Stimulated activated CD4-positive, alpha-beta T cell treated with anti-CD3 and anti-CD28 coated beads, TNF-alpha, amount 100 ng/mL, for 4 hours (primary cell): ENCODE measurements around the gene MAPKAP1.
"Not testable (repeated sequence)": the region's sequence is repeated elsewhere in the genome, so short reads cannot be mapped to it uniquely, and the experiment has no call there.

Experiments used
- DNase-seq, 3 experiments: peaks; one replicate each; pipeline ENCODE4 v3.0.0-alpha.2; 2020; ENCODE audit warnings: low read depth in 3 of 3

MAPKAP1 gene

GRCh38 chr9:125603478-125604021, 103.5 kb downstream of the MAPKAP1 start:
- no peak for DNase-seq

GRCh38 chr9:125601961-125602360, 105.0 kb downstream of the MAPKAP1 start:
- no peak for DNase-seq

DNA sequence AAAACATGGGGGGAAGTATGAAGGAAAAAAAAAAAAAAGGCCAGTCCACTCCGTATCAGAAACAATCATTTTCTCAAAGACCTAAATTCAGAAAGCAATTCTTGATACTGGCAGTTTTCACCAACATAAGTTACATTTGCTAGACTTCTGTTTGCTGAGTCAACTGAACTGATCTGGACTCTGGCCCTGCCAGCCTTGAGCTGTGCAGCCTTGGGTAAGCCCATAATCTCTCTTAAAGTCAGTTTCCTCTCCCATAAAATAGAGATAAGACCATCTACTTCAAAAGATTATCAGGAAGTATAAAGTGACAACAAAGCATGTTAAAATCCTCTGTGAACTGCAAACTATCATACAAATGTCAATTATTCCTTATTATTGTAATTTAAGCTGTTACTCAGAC, 106.8 kb downstream of the MAPKAP1 start:
- DNase-seq = no peak

DNA sequence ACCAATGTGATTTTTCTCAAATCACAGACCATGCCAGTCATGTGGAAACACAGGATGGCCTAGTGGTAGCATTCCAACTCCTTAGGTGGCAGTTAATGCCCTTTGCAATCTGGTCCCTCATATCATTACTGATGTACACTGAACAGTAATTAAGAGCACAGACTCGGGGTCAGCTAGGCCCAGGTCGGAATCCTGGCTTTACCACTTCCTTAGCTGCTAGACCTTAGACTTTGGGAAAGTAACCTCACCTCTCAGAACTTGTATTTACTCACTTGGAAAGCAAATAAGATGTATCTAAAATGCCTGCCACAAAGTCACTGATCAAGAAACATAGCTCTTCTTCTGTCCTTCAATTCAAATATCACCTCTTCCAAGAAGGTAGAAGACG, 112.8 kb downstream of the MAPKAP1 start:
- DNase-seq = no peak

- DNase-seq = no peak
Measured at GRCh38 chr9:125593581-125594222, 113.3 kb downstream of the MAPKAP1 start.

GRCh38 chr9:125591888-125592287, 115.1 kb downstream of the MAPKAP1 start:
- no peak for DNase-seq

GRCh38 chr9:125591245-125591644, 115.8 kb downstream of the MAPKAP1 start:
- no peak for DNase-seq

- DNase-seq = no peak
Measured at GRCh38 chr9:125589287-125589686, 117.7 kb downstream of the MAPKAP1 start.

DNA sequence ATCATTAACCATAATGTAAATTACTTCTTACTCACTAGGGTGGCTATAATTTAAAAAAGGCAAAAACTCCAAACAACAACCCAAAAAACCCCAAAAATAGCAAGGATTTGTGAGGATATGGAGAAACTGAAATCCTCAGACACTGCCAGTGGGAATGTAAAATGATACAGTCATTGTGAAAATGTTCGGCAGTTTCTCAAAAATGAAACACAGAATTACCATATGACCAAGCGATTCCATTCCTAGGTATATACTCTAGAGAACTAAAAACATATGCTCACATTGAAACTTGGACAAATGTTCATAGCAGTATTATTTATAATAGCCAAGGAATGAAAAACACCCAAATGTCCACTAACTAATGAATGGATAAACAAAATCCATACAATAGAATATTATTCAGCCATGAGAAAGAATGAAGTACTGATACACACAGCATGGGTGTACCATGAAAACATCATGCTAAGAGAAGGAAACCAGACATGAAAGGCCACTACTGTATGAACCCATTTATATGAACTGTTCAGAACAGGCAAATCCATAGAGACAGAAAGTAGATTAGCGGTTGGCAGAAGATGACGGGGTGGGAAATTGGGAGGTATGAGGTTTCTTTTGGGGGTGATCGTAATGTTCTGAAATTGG, 119.1 kb downstream of the MAPKAP1 start:
- no peak for DNase-seq

DNA sequence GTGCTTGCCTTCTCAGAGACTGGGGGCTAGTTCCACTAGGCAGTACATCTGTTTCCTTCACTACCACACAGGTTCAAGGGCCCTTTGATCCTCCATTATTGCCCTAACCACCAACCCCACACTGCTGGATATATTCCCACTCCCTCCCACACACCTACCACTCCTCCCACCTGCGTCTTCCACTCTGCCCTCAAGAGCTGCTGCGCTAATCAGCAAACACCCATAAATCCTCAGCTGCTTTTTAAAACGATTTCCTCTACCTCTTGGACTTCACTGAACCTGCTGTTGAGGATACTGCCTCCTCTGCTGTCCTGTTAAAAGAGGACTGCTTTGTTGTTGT, 120.9 kb downstream of the MAPKAP1 start:
- no peak for DNase-seq

- DNase-seq = no peak
Measured at GRCh38 chr9:125585503-125586171, 121.4 kb downstream of the MAPKAP1 start.

GRCh38 chr9:125580701-125581286, 126.2 kb downstream of the MAPKAP1 start:
- no peak for DNase-seq

DNA sequence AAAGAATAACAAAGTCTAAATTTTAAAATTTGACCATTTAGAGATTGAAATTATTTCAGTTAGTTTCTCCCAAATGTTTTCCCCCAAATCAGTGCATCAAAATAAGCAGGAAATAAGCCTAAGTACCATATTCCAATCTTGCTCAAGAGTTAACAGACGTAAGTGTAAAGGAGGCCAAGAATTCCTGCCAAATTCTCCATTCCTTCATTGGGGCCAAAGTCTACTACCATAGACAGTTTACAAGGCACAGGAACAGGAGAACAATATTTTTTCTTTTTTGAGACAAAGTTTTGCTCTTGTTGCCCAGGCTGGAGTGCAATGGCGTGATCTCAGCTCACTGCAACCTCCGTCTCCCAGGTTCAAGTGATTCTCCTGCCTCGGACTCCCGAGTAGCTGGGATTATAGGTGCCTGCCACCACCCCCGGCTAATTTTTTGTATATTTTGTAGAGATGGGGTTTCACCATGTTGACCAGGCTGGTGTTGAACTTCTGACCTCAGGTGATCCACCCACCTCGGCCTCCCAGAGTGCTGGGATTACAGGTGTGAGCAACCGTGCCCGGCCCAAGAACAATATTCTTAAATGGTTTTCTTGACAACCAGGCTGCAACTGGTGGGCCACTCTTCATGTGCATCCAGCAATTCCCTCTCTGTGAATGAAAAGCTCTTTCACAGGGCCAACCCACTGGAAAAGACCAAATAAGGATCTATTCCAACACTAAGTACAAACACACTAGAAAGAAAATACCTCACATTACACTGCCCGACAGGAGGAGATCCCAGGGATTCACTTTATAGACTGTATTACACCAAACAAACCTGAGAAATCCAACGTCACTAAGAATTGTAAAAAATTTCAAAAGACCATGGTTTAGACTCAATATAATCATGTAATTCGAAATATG, 127.7 kb downstream of the MAPKAP1 start:
- no peak for DNase-seq

DNA sequence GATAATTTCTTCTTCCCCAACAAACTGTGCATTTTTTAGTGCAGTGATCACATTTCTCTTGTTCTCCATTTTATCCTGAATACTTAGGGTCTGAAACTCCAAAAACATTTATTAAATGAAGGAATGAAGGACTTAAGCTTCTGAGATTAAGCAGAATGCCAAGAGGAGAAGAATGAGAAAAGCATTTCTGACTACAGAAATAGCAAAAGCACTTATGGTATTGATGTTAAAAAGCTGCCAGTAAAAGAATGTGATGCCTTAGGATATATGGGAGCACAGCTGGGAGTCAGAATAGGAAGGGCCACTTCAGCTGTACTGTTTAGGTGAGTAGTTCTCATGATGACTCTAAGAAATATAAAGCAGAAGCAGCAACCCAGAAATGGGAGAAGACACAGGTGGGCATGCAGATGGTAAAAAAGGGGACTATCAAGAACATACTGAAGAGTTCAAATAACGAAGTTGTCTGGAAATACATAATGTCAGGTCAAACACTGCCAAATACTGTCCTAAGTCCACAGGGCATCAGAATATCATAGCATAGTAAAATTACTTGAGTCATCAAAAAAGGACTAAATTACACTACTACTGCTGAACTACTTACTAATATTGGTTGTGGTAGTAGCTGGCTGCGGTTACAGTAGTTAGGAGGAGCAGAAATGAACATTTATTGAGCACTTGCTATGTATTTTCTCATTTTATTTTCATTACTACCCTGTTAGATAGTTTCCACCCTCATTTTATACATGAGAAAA, 132.7 kb downstream of the MAPKAP1 start:
- DNase-seq = no peak

- DNase-seq = not testable (repeated sequence)
Measured at GRCh38 chr9:125572461-125572860, 134.5 kb downstream of the MAPKAP1 start.

DNA sequence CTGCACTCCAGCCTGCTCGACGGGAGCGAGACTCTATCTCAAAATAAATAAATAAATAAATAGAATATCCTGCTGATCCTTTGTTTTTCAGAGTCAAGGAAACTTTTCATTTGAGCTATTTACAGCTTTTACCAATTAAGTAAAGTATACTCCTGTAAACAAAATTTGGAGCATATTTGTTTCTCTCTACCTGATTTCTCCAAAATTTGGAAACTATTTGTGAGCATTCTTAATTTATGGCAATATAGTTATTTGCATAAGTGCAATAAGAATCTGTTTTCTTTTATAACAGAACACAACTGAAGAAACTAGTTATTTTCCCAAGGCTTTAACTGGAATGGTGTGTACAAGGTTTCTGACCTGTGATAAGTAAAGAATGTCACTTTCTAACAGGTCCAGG, 135.2 kb downstream of the MAPKAP1 start:
- DNase-seq = not testable (repeated sequence)

DNA sequence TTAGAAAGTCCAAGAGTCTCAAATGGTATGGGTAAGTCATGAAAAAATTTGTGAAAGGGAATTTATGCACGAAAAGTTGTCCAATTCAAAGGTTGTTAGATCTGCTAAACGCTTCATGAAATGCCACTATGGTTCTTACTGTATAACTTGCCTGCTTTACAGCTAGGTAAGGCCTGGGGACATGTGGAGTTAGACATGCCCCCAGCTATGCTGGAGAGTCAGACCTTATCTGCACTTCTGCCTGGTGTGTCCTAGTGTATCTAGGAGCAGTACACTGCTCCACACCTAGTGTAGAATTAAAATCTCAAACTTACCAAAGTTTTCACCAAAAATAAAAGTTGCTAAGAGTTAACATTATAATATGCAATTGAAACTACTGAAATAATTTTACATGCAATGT, 136.8 kb downstream of the MAPKAP1 start:
- DNase-seq = no peak

GRCh38 chr9:125568621-125569020, 138.4 kb downstream of the MAPKAP1 start:
- DNase-seq = no peak

DNA sequence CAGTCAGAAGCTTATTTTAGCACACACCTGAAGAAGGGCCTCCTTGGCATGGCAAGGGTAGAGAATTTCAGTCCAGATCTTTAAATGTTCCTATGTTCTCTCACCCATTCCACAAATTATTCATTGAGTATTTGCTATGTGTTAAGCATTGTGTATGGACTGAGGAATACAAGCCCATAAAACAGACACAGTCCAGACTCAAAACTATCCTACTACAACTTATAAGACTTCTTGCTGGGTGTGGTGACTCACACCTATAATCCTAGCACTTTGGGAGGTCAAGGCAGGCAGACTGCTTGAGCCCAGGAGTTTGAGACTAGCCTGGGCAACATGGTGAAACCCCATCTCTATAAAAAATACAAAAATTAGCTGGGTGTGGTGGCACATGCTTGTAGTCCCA, 141.0 kb downstream of the MAPKAP1 start:
- DNase-seq = not testable (repeated sequence)

DNA sequence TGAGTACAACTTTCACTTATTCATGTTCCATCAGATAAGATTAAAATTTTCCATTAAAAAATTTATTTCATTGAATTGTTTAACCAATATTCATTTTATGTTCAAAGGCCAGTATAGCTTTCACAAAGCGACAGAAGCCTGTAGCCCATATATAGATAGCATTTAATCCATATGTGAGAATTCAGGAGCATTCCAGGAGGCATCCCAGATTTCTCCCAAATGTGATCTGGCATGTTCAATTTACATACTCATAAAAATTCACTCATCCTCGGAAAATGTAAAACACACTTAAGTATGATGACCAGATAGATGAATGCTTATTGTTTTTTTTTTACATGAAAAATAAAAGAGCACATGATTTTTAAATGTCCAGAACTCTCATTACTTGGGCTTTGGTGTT, 141.9 kb downstream of the MAPKAP1 start:
- DNase-seq = no peak

GRCh38 chr9:125564631-125565030, 142.4 kb downstream of the MAPKAP1 start:
- DNase-seq = no peak
